GM15510 (cell line): ENCODE measurements around the gene CLCA4.

ENCODE experiments used
- POLR2A ChIP-seq: IDR thresholded peaks from 3 replicates; pipeline ENCODE4 v1.6.1; 2011; ENCODE audit warnings: borderline replicate concordance; ENCODE audit not compliant: insufficient read length; ENCODE audit errors: extremely low read depth

CLCA4 gene

GRCh38 chr1:86546787-86547221, at the start of gene CLCA4:
TSS of gene CLCA4 (plus strand) at chr1:86547078. CDS start at chr1:86547120, 42 bp downstream.
- no peak for TF ChIP-seq POLR2A

DNA sequence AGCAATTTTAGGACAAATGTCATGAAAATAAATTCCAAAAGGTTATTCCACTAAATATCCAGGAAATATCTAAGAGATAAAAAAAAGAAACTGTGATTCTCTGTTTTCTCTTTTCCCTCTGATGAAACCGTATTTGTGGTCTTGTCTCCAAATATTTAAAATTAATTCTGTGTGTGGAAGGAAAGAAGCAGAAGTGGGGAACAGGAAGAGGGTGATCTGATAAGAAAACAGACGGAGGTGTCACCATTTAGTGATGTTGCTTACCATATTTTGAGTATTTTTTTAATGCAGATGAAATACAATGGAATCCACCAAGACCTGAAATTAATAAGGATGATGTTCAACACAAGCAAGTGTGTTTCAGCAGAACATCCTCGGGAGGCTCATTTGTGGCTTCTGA, 48.6 kb upstream of the CLCA4 start:
- TF ChIP-seq POLR2A = no peak

- no peak for TF ChIP-seq POLR2A
These were observed 46.8 kb upstream of the CLCA4 start for GRCh38 chr1:86499987-86500593.

DNA sequence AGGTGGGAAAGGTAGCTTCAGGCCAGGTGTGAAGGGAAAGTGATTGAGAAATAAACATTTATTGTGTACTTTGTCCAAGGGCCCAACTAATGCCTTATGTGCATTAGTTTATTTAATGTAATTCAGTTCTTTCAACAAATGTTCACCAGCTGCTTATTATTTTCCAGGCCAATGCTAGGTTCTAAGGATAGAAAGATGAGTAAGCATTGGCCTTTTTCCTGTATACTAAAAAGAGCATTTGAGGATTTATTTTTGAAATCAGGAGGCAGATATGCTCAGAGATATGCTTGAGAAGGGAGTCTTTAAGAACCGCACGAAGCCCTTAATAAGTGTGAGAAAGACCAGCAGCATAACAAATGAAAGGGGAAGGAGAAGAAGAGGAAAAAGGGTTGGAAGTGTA, 46.2 kb upstream of the CLCA4 start:
- TF ChIP-seq POLR2A = no peak

DNA sequence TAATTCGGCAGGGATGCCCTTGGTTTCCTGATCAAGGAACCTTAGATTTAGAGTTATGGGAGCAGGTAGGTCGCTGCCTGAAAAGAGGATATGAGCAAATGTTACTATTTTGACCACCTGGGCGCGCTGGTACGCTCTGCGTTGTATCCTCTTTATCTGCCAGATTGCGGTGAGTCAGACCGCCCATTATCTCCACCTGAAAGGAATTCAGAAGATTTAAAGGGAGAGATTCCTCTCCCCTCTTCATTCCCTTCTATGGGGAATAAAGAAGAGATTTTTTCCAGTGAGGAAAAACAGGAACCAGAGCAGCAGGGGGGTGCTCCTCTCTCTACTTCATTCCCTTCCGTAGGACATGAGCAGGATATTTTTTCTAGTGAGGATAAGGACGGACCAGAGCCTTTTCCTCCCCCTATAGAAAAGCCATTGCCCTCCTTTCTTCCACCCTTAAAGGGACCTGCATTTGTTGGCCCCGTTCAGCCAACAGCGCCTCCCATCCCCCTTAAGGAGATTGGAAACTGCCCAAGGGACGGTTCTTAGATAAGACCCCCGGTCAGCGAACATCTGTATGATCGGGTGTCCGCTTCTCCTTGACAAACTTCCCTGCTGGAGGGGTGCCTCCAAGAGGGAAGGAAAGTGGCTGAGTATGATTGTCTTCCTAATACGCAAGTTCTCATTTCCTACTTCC, 44.0 kb upstream of the CLCA4 start:
- no peak for TF ChIP-seq POLR2A

- TF ChIP-seq POLR2A = no peak
These were observed 43.3 kb upstream of the CLCA4 start for GRCh38 chr1:86503406-86504136.

DNA sequence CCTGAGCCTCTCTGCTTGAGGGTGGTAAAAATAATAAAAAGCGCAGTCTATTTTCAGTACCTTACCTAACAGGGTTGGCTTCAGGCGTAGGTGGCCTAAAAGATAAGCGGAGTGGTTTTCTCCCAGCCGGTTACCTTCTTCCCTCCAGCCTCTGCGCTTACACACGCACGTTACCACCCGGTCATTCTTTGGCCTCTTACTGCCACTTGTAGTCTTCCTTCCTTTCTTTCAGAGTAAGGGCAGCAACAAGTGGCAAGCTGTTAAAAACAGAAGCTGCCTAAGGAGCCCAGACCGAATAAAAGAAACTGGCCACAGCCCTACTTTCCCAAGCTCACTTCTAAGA, 42.8 kb upstream of the CLCA4 start:
- TF ChIP-seq POLR2A = no peak

DNA sequence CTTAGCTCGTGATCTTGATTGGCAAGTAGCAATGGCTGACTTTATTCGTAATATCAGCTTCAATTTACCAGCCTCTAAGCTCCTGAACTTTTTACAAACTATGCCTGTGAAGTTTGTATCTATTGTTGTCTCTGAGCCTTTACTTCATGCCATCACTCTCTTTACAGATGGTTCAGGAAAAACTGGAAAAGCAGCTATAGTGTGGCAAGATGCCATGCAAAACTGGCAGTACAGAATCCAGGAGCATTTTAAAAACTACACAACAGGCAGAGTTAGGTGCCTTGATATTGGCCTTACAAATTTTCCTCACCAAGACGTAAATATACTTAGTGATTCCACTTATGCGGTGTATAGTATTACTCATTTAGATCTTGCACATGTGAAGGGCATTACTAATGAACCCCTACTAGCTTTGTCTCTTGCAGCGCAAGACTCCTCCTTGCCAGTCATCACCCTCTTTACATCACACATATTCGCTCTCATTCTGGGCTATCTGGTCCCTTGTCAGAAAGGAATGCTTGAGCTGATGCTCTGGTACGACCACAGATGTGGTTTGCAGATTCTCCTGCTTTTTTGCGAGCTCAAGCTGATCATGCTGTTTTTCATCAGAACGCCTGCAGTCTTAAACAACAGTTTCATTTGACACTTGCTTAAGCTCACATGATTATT, 41.8 kb upstream of the CLCA4 start:
- TF ChIP-seq POLR2A = no peak

DNA sequence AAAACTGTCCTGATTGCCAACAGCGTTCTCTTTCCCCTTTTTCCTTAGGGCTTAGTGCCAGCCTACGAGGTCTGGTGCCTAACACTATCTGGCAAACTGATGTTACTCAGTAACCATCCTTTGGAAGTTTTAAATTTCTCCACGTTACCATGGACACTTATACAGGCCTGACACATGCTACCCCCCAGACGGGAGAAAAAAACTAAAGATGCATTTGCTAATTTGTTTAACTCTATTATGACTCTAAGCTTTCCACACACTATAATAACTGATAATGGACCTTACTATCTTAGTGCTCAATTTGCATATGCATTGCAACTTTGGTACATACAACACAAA, 41.3 kb upstream of the CLCA4 start:
- TF ChIP-seq POLR2A = no peak

- no peak for TF ChIP-seq POLR2A
These were observed 38.8 kb upstream of the CLCA4 start for GRCh38 chr1:86507935-86508582.

- TF ChIP-seq POLR2A = no peak
These were observed 38.3 kb upstream of the CLCA4 start for GRCh38 chr1:86508583-86508969.

- TF ChIP-seq POLR2A = no peak
These were observed 31.3 kb upstream of the CLCA4 start for GRCh38 chr1:86515597-86515996.

DNA sequence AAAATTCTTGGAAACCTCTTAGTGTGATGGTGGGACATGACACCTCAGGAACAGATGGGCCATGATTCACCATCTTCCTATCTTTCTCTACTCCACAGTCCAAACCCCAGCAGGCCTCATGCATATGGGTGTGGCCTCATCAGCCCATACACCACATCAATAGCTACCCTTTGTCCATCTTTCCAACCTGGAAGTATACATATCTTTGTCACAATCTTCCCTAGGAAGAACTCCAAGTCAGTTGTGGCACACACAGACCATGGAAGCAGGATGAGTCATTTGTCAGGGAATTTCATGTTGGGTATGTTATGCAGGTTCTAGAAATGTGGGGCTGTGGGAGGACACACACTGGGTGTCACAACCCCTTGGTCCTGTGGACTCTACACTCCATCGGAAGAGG, 30.5 kb upstream of the CLCA4 start:
- no peak for TF ChIP-seq POLR2A

GRCh38 chr1:86517336-86517735, 29.5 kb upstream of the CLCA4 start:
- no peak for TF ChIP-seq POLR2A
